H1 (cell line): ENCODE measurements around the gene SERGEF. TPM values are rescaled to one million over a fixed set of nuclear protein-coding genes. Genes with fewer than 3 reads are reported as not detected.

Source experiments
- YY1 ChIP-seq: IDR thresholded peaks from 2 replicates; pipeline ENCODE4 v1.6.1; 2011; ENCODE audit warnings: low read depth, mild to moderate bottlenecking, low read length
- polyA plus RNA-seq, 7 experiments: library from polyadenylated mRNA; depleted of rRNA in 3 of 7; stranded (reverse) in 5 of 7; unstranded in 2 of 7; fragments of >200 nt in 5 of 7; fragments of 200-250 nt in 2 of 7; gene quantifications; 1 replicate in 5 of 7; 2 replicates in 1 of 7; 4 replicates in 1 of 7; pipeline versions ENCODE4 v1.2.1 to v1.2.3, GENCODE V29; 2011 to 2013; ENCODE audit warnings: missing spikeins in 2 of 7, mixed read lengths in 2 of 7
- total RNA-seq: library from RNA; stranded (reverse); fragmentation: NEBNext Ultra II Directional; extraction: Animal tissue kit (Norgen Biotek cat#: 25700); gene quantifications from 2 replicates; pipeline ENCODE4 v1.2.1, GENCODE V29; 2021

SERGEF gene
- total and polyA plus RNA-seq, 2 of the 8 experiments (the other 6 are each of a cell fraction or from before 2014, with no cell fraction given) = 16.6 to 28.8 TPM

DNA sequence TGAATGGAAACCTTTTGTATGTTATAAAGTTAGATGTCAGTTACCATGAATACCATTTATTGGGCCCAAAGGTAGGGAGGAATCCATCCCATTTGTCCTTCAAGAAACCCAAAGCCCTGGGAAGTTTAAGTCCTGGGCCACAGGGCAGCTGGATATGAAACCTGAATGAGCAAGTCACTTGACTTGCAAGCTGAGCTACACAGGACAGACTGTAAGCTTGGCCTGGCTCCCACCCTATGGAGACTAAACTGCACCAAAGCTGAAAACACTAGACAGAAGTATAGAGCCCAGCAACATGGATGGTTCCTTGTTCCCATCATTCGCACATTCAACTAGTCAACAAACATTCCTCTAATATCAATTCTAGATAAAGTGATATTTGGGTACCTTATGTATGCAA, 207.0 kb downstream of the SERGEF start (continued):
- no peak for TF ChIP-seq YY1
